ENCODE measurements around the gene DCAF10.

DNA sequence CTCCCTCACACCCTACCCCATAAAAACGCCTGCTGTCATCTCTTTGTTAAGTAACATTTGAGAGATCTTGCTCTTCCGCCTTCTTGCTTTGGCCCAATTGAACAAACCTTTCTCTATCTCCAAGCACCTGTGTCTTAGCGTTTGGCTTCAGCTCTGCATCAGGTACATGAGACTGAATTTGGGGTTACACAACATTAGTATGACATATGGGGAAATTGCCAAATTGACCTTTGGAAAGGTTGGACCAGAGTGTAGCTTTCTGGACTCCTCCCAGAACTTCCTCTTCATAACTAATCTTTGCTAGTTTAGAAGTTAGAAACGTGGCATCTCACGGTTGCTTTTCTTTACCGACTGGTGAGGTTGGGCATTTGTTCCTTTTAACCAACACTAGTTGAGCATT is 12.3 kb upstream of the DCAF10 start:
- TF ChIP-seq NFRKB (IDR thresholded peaks at IDR 0.05) (no peak), TARDBP (IDR thresholded peaks at IDR 0.05) (no peak), LEF1 (IDR thresholded peaks at IDR 0.05; ENCODE audit: borderline replicate concordance) (no peak), FOXM1 (IDR thresholded peaks at IDR 0.05; ENCODE audit: borderline replicate concordance) (no peak), SUZ12 (IDR thresholded peaks at IDR 0.05) (no peak), BHLHE40 (IDR thresholded peaks at IDR 0.05; ENCODE audit: borderline replicate concordance) (no peak), FOXK2 (IDR thresholded peaks at IDR 0.05) (no peak), SP1 (IDR thresholded peaks at IDR 0.05) (no peak), ELF4 (IDR thresholded peaks at IDR 0.05) (no peak)
- TF ChIP-seq, protein P1, sequence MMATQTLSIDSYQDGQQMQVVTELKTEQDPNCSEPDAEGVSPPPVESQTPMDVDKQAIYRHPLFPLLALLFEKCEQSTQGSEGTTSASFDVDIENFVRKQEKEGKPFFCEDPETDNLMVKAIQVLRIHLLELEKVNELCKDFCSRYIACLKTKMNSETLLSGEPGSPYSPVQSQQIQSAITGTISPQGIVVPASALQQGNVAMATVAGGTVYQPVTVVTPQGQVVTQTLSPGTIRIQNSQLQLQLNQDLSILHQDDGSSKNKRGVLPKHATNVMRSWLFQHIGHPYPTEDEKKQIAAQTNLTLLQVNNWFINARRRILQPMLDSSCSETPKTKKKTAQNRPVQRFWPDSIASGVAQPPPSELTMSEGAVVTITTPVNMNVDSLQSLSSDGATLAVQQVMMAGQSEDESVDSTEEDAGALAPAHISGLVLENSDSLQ (IDR thresholded peaks at IDR 0.05): no peak

Data from HEK293T (cell line).